H1 (cell line): ENCODE results near the gene SAMD7. TPM values are rescaled to one million over a fixed set of nuclear protein-coding genes. Genes with fewer than 3 reads are reported as not detected.

Experiments
- CTCF ChIA-PET: fragments of 300-600 bp; sonication (Branson Sonifier 250); formaldehyde crosslinking; loops from one replicate; lab custom pipeline; 2021; ENCODE audit not compliant: partially characterized antibody; lab: Charles Lee
- POLR2A ChIA-PET: fragments of 300-600 bp; sonication (Branson Sonifier 250); formaldehyde crosslinking; loops from one replicate; lab custom pipeline; 2021; ENCODE audit warnings: inconsistent platforms; ENCODE audit not compliant: partially characterized antibody; lab: Charles Lee
- DNase-seq, 2 experiments: peaks; one replicate each; pipeline versions ENCODE4 v3.0.0 to v3.0.0-alpha.2; 2010 to 2022; ENCODE audit warnings: low spot score in 2 of 2, low read depth in 1 of 2, mixed read lengths in 1 of 2
- FAIRE-seq: peaks from 2 replicates; lab custom pipeline; 2011; peaks lifted over from hg19 to GRCh38; lab: Jason Lieb, UNC
- H2AFZ ChIP-seq: 2 replicates; pipeline ENCODE4 v1.8.1; 2012; ENCODE audit warnings: low read length, inconsistent platforms
- H2AK5ac ChIP-seq: 2 replicates; pipeline ENCODE4 v1.6.1; 2013; ENCODE audit warnings: low read depth, low read length
- H2BK120ac ChIP-seq: replicated peaks from 2 replicates; pipeline ENCODE3; 2013; ENCODE audit warnings: low read depth, low read length, inconsistent platforms
- H2BK12ac ChIP-seq: 2 replicates; pipeline ENCODE4 v1.6.1; 2013; ENCODE audit warnings: low read depth, low read length
- H2BK15ac ChIP-seq: 2 replicates; pipeline ENCODE4 v1.6.1; 2013; ENCODE audit warnings: low read length
- H2BK20ac ChIP-seq: 2 replicates; pipeline ENCODE4 v1.6.1; 2013; ENCODE audit warnings: low read length
- H2BK5ac ChIP-seq: 2 replicates; pipeline ENCODE4 v1.6.1; 2013; ENCODE audit warnings: low read depth, low read length
- H3K14ac ChIP-seq: 2 replicates; pipeline ENCODE4 v1.6.1; 2013; ENCODE audit warnings: inconsistent platforms; ENCODE audit not compliant: insufficient read length
- H3K18ac ChIP-seq: 2 replicates; pipeline ENCODE4 v1.6.1; 2013; ENCODE audit warnings: low read length; ENCODE audit errors: extremely low read depth
- H3K23ac ChIP-seq: 2 replicates; pipeline ENCODE4 v1.6.1; 2013; ENCODE audit warnings: inconsistent platforms; ENCODE audit not compliant: insufficient read length
- H3K23me2 ChIP-seq: 2 replicates; pipeline ENCODE4 v1.6.1; 2013; ENCODE audit warnings: low read depth, low read length
- H3K27ac ChIP-seq: 2 replicates; pipeline ENCODE4 v1.6.1; 2011; ENCODE audit warnings: low read depth, low read length, inconsistent platforms
- H3K27me3 ChIP-seq, 4 experiments: replicated peaks in 1 of 4; 1 replicate in 1 of 4; 2 replicates in 3 of 4; pipeline versions ENCODE4 v1.6.1 to v1.8.1; 2011 to 2013; ENCODE audit warnings: low read length in 3 of 4, mild to moderate bottlenecking in 3 of 4, inconsistent platforms in 2 of 4, mixed read lengths in 2 of 4, moderate library complexity in 1 of 4; ENCODE audit not compliant: control insufficient read depth in 3 of 4, insufficient read depth in 3 of 4; ENCODE audit errors: extremely low read depth in 1 of 4
- H3K36me3 ChIP-seq, 4 experiments: 2 replicates each; pipeline versions ENCODE4 v1.6.1 to v1.8.1; 2011 to 2013; ENCODE audit warnings: mild to moderate bottlenecking in 4 of 4, low read length in 3 of 4, moderate library complexity in 2 of 4, control low read depth in 1 of 4, inconsistent platforms in 1 of 4; ENCODE audit not compliant: insufficient read depth in 4 of 4, control insufficient read depth in 2 of 4
- H3K4ac ChIP-seq: replicated peaks from 2 replicates; pipeline ENCODE3; 2013; ENCODE audit warnings: low read length, low read depth, mixed read lengths, inconsistent platforms; ENCODE audit not compliant: insufficient read length
- H3K4me1 ChIP-seq, 4 experiments: replicated peaks in 1 of 4; 1 replicate in 1 of 4; 2 replicates in 3 of 4; pipeline versions ENCODE4 v1.6.1 to v1.8.1; 2011 to 2013; ENCODE audit warnings: low read length in 3 of 4, inconsistent platforms in 2 of 4, mixed read lengths in 1 of 4; ENCODE audit not compliant: insufficient read depth in 4 of 4, control insufficient read depth in 3 of 4
- H3K4me2 ChIP-seq, 2 experiments: 2 replicates each; pipeline versions ENCODE4 v1.6.1 to v1.8.1; 2011 to 2013; ENCODE audit warnings: low read depth in 2 of 2, low read length in 2 of 2, control low read depth in 1 of 2, inconsistent platforms in 1 of 2, mild to moderate bottlenecking in 1 of 2; ENCODE audit not compliant: insufficient read depth in 1 of 2
- H3K4me3 ChIP-seq, 4 experiments: fragments of 200-600, 300-600 bp in 1 of 4; sonication (generic), shearing (Covaris generic), sonication (Bioruptor Twin) in 1 of 4; 2 replicates each; pipeline versions ENCODE4 v1.5.1 to v1.8.1; 2011 to 2016; ENCODE audit warnings: low read length in 4 of 4, low read depth in 3 of 4, control low read depth in 2 of 4, inconsistent platforms in 2 of 4, mild to moderate bottlenecking in 2 of 4, mixed read lengths in 1 of 4, moderate library complexity in 1 of 4; ENCODE audit not compliant: insufficient read depth in 2 of 4; ENCODE audit errors: extremely low read depth in 1 of 4
- H3K56ac ChIP-seq: replicated peaks from 2 replicates; pipeline ENCODE3; 2013; ENCODE audit warnings: low read depth, mild to moderate bottlenecking, mixed read lengths, low read length, inconsistent platforms; ENCODE audit not compliant: insufficient read length
- H3K79me1 ChIP-seq: 2 replicates; pipeline ENCODE4 v1.6.1; 2013; ENCODE audit warnings: low read depth, low read length, control low read depth
- H3K79me2 ChIP-seq, 2 experiments: 2 replicates each; pipeline versions ENCODE4 v1.6.1 to v1.8.1; 2012 to 2013; ENCODE audit warnings: low read length in 2 of 2, mild to moderate bottlenecking in 2 of 2, inconsistent platforms in 1 of 2; ENCODE audit not compliant: insufficient read depth in 2 of 2, control insufficient read depth in 1 of 2
- H3K9ac ChIP-seq, 4 experiments: replicated peaks in 1 of 4; 1 replicate in 1 of 4; 2 replicates in 3 of 4; pipeline versions ENCODE4 v1.6.1 to v1.8.1; 2011 to 2013; ENCODE audit warnings: low read depth in 3 of 4, low read length in 3 of 4, control low read depth in 2 of 4, mild to moderate bottlenecking in 2 of 4, moderate library complexity in 2 of 4, inconsistent platforms in 1 of 4; ENCODE audit errors: extremely low read depth in 1 of 4
- H3K9me3 ChIP-seq, 2 experiments: 2 replicates each; pipeline versions ENCODE4 v1.6.1 to v1.8.1; 2012 to 2013; ENCODE audit warnings: mild to moderate bottlenecking in 2 of 2, moderate library complexity in 2 of 2, control low read depth in 1 of 2, inconsistent platforms in 1 of 2, low read depth in 1 of 2, low read length in 1 of 2, mixed read lengths in 1 of 2; ENCODE audit not compliant: insufficient read depth in 2 of 2
- H4K20me1 ChIP-seq, 2 experiments: replicated peaks in 1 of 2; 2 replicates each; pipeline versions ENCODE3 to v1.8.1; 2011 to 2013; ENCODE audit warnings: inconsistent platforms in 2 of 2, low read length in 2 of 2, mild to moderate bottlenecking in 1 of 2; ENCODE audit not compliant: insufficient read depth in 2 of 2, control insufficient read depth in 1 of 2
- H4K5ac ChIP-seq: 2 replicates; pipeline ENCODE4 v1.6.1; 2013; ENCODE audit warnings: low read length, low read depth, mixed read lengths, inconsistent platforms; ENCODE audit not compliant: insufficient read length
- H4K8ac ChIP-seq: 2 replicates; pipeline ENCODE4 v1.8.0; 2013; ENCODE audit warnings: mild to moderate bottlenecking, moderate library complexity, low read length, inconsistent platforms; ENCODE audit not compliant: insufficient read depth; ENCODE audit errors: extremely low read depth
- H4K91ac ChIP-seq: replicated peaks from 2 replicates; pipeline ENCODE3; 2013; ENCODE audit warnings: low read length, mixed read lengths, inconsistent platforms; ENCODE audit not compliant: insufficient read length
- ATF3 ChIP-seq: IDR thresholded peaks from 2 replicates; pipeline ENCODE4 v1.6.1; 2011; ENCODE audit warnings: low read depth, mild to moderate bottlenecking, low read length; ENCODE audit not compliant: insufficient read depth
- EGR1 ChIP-seq: IDR thresholded peaks from 2 replicates; pipeline ENCODE4 v1.6.1; 2011; ENCODE audit warnings: low read depth, low read length, borderline replicate concordance
- EZH2 ChIP-seq: fragments of 200-600 bp; sonication (generic); IDR thresholded peaks from 2 replicates; pipeline ENCODE4 v1.7.1; 2012; ENCODE audit warnings: low read depth, mild to moderate bottlenecking, moderate library complexity, low read length, inconsistent platforms; ENCODE audit not compliant: severe bottlenecking
- JUN ChIP-seq: IDR thresholded peaks from 2 replicates; pipeline ENCODE4 v1.6.1; 2011; ENCODE audit warnings: low read depth, mild to moderate bottlenecking, improper control_type of control experiment, low read length
- KDM1A ChIP-seq: fragments of 200-600, 300-600 bp; sonication (generic); IDR thresholded peaks from 2 replicates; pipeline ENCODE4 v1.7.1; 2016; ENCODE audit warnings: mild to moderate bottlenecking, low read length, borderline replicate concordance
- MAX ChIP-seq: IDR thresholded peaks from 2 replicates; pipeline ENCODE4 v1.6.1; 2012; ENCODE audit warnings: inconsistent platforms
- NRF1 ChIP-seq: IDR thresholded peaks from 2 replicates; pipeline ENCODE4 v1.6.1; 2011; ENCODE audit warnings: mild to moderate bottlenecking, low read depth, low read length, improper control_type of control experiment
- PHF8 ChIP-seq: fragments of 200-600 bp; sonication (generic); conservative IDR thresholded peaks from 2 replicates; pipeline ENCODE4 v1.7.1; 2012; ENCODE audit warnings: low read depth, mild to moderate bottlenecking, inconsistent platforms, low read length, moderate library complexity
- SIX5 ChIP-seq: IDR thresholded peaks from 2 replicates; pipeline ENCODE4 v1.6.1; 2011; ENCODE audit warnings: mild to moderate bottlenecking, low read depth, low read length
- SP1 ChIP-seq: IDR thresholded peaks from 2 replicates; pipeline ENCODE4 v1.6.1; 2011; ENCODE audit warnings: low read depth, low read length
- SP2 ChIP-seq: IDR thresholded peaks from 2 replicates; pipeline ENCODE4 v1.6.1; 2012; ENCODE audit warnings: mild to moderate bottlenecking, low read length, inconsistent platforms
- YY1 ChIP-seq: IDR thresholded peaks from 2 replicates; pipeline ENCODE4 v1.6.1; 2011; ENCODE audit warnings: low read depth, mild to moderate bottlenecking, low read length
- WGBS, 2 experiments: shearing (Covaris generic) in 1 of 2; methylation state at CpG; one replicate each; pipeline versions ENCODE4 v1.1.6 to v1.1.7; 2013 to 2015; ENCODE audit warnings: low lambda C conversion rate in 2 of 2, mixed read lengths in 2 of 2, inconsistent platforms in 1 of 2, low coverage in 1 of 2, missing lambda C conversion rate in 1 of 2; ENCODE audit not compliant: insufficient replicate concordance in 2 of 2, insufficient coverage in 1 of 2, insufficient read length in 1 of 2; ENCODE audit errors: extremely low coverage in 1 of 2, missing lambda C conversion rate in 1 of 2; 5-methylcytosine and 5-hydroxymethylcytosine counted together
- polyA plus RNA-seq, 7 experiments: library from polyadenylated mRNA; depleted of rRNA in 3 of 7; stranded (reverse) in 5 of 7; unstranded in 2 of 7; fragments of >200 nt in 5 of 7; fragments of 200-250 nt in 2 of 7; gene quantifications; 1 replicate in 5 of 7; 2 replicates in 1 of 7; 4 replicates in 1 of 7; pipeline versions ENCODE4 v1.2.1 to v1.2.3, GENCODE V29; 2011 to 2013; ENCODE audit warnings: missing spikeins in 2 of 7, mixed read lengths in 2 of 7
- total RNA-seq: library from RNA; stranded (reverse); fragmentation: NEBNext Ultra II Directional; extraction: Animal tissue kit (Norgen Biotek cat#: 25700); gene quantifications from 2 replicates; pipeline ENCODE4 v1.2.1, GENCODE V29; 2021

Gene SAMD7
- total and polyA plus RNA-seq, 2 of the 8 experiments (the other 6 are each of a cell fraction or from before 2014, with no cell fraction given) = not detected

GRCh38 chr3:169940470-169941181 lies 29.3 kb downstream of the SAMD7 start:
- no peak overlapping the region for H4K8ac ChIP-seq
- no peak overlapping the region for H3K27ac ChIP-seq
- DNase-seq (no peak), FAIRE-seq (no peak)
- no peaks in the 10 kb centered on the region for H3K4me1 ChIP-seq
- no peak overlapping the region for H3K56ac ChIP-seq
- H2BK15ac ChIP-seq = no peak overlapping the region
- H2AK5ac ChIP-seq = no peak overlapping the region
- H3K9ac ChIP-seq = no peak overlapping the region
- no peak overlapping the region for H2BK5ac ChIP-seq
- no peak overlapping the region for H2BK120ac ChIP-seq
- H3K36me3 ChIP-seq = no peaks in the 10 kb centered on the region
- no peak overlapping the region for H2AFZ ChIP-seq
- no peak overlapping the region for H3K14ac ChIP-seq
- no peak overlapping the region for H3K4me2 ChIP-seq
- H3K27me3 ChIP-seq = no peaks in the 10 kb centered on the region
- H3K79me1 ChIP-seq = no peaks in the 10 kb centered on the region
- H3K9me3 ChIP-seq = peaks cover 0 to 3% of the 10 kb centered on the region in 2 experiments; a peak in 2 of 4 replicates
- POLR2A ChIA-PET = no interaction called here
- TF ChIP-seq NRF1 (no peak), JUN (no peak), ATF3 (no peak), SP2 (no peak), EGR1 (no peak), MAX (no peak), YY1 (no peak), SP1 (no peak), SIX5 (no peak), PHF8 (no peak), EZH2 (no peak), KDM1A (no peak)
- TF ChIP-seq, all 59 proteins: peak for 0
- H4K20me1 ChIP-seq = no peaks in the 10 kb centered on the region
- WGBS, 2 experiments = 84% methylated on average over 6 of the region's 6 CpGs; no CpG with 5 or more reads in 1 of the 2 experiments
- H2BK12ac ChIP-seq = no peak overlapping the region
- H3K4me3 ChIP-seq = no peak overlapping the region
- no peak overlapping the region for H2BK20ac ChIP-seq
- H3K4ac ChIP-seq = no peak overlapping the region
- no peak overlapping the region for H4K5ac ChIP-seq
- no peaks in the 10 kb centered on the region for H3K79me2 ChIP-seq
- H3K23me2 ChIP-seq = no peaks in the 10 kb centered on the region
- no peak overlapping the region for H3K23ac ChIP-seq
- H3K18ac ChIP-seq = no peak overlapping the region
- CTCF ChIA-PET = no interaction called here
- H4K91ac ChIP-seq = no peak overlapping the region
